NCI-H1048 (cell line): ENCODE results near the gene GPR27.

Source experiments
- DNase-seq: peaks from one replicate; lab custom pipeline; 2025; lab: John Stamatoyannopoulos, UW

The GPR27 gene

DNA sequence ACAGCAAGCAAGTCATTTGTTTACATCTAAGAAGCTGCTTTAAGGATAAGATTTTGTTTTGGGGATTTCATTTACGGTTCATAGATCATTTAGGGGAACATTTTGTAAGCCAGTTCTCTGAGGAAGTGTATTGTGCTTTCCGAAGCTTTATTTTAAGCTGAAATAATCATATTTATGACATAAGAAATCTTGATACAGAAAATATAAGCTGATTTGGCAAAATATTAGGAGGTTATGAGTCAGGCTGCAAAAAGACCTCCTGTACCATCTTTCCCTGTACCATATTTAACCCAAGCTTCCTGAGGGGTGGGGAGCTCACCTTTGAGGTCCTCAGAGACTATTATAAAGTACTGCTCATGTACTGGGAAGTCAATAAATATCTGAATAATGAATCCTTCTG, 20.3 kb upstream of the GPR27 start:
- no peak for DNase-seq

DNA sequence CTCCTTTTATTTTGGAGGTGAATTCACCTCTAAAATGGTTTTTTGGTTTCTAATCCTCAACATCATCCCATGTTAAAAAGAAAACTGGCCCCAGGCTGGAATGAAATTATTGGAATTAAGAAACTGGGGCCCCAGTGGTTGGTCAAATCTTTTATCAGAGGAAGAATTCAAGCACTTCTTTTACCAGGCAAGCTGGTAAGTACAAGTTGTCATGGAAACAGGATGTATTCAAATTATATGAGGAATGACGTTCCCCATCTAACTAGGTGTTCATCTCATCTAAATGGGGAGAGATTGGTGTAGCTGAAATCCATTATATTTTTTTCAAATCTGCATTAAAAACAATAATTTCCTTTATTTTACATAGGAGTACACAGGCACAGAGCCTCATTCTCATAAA, 18.8 kb upstream of the GPR27 start:
- no peak for DNase-seq

DNA sequence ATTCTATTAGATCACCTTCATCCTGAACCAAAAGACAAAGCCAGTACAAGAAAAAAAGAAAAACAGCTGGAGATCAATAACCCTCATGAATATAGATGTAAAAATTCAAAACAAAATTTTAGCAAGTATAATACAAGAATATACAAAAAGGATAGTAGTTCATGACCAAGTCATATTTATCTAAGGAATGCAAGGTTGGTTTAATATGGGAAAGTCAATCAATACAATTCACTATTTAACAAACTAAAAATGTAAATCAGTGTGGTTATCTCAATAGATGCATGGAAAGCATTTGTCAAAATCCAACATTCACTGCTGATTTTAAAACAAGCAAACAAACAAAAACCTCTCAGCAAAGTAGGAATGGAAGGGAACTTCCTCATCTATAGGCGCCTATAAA, 11.0 kb upstream of the GPR27 start:
- no peak for DNase-seq

DNA sequence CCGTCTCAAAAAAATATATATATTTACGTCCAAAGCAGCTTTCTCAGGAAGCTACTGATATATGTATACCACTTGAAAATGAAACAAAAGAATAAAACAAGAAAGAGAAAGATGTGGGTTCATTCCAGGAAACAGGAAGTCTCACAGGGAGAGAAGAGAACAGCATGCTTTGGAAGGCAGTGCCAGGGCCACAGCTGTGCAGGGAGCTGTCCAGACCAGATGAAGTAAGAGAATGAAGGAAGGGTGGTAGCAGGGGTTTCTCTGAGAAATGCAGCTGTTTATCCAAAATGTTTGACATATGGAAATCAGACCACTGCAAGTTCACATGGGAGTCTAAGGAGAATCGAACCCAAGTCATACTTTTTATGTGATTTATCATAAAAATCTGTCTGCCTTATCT, 8.9 kb upstream of the GPR27 start:
- DNase-seq = no peak

DNA sequence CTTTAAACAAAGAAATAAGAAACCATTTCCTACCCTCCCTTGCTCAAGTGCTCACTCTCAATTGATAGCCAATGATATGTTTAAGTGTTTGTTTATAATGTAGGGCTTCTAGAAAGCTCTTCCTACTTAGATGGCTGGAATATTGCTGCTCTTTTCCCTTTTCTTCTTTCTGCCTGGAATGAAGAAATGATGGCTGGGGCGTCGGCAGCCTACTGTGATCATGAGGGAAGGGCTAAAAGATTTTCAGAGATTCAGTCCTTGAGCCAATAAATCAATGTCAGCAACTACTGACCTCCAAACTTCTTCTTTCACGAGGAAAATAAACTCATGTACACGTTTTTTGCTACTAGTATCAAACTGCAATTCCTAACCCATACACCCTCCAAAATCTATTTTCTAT, 2.1 kb upstream of the GPR27 start:
- no peak for DNase-seq

DNA sequence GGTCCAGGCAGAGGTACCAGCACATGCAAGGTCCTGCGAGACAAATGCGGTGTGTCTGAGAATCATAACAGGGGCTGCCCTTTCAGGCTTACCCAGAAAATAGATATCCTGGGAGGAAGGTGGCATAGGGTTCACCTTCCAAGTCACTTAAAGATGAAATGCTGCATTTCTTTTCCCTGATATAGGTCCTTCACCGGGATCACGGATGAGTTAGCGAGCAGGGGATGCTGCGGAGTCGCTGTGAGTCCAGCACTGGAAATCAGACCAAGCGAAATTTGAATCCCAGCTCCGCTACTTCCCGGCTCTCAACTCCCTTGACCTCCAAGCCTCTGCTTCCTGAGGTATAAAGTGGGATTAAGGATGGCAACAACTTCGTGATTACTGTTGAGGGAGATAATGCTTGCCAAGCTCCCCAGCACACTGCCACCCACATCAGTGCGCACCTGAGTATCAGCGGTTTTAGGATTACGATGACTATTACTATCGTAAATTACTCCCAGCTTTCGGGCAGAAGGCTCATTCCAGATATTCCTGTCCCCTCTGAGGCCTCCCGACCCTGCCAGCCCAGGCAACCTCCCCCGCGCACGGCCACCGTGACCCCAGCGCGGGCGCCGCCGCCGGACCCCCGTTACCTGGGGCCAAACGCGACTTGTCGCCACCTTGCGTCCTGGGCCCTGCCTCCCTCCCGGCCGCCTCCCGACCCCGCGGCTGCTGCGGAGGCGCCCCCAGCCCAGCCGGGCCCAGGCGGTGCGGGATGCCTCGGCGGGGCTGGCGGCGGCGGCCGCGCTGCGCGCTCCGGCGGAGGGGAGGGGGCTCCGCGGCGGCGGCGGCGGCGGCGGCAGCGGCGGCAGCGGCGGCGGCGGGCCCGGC, 589 bp upstream of the GPR27 start:
- DNase-seq = no peak

DNA sequence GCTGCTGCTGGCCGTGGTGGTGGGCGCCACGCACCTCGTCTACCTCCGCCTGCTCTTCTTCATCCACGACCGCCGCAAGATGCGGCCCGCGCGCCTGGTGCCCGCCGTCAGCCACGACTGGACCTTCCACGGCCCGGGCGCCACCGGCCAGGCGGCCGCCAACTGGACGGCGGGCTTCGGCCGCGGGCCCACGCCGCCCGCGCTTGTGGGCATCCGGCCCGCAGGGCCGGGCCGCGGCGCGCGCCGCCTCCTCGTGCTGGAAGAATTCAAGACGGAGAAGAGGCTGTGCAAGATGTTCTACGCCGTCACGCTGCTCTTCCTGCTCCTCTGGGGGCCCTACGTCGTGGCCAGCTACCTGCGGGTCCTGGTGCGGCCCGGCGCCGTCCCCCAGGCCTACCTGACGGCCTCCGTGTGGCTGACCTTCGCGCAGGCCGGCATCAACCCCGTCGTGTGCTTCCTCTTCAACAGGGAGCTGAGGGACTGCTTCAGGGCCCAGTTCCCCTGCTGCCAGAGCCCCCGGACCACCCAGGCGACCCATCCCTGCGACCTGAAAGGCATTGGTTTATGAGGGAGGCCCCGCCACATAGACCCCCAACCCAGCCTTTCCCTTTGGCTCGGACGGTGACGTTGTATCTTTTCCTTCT, 1.1 kb downstream of the GPR27 start:
- no peak for DNase-seq

DNA sequence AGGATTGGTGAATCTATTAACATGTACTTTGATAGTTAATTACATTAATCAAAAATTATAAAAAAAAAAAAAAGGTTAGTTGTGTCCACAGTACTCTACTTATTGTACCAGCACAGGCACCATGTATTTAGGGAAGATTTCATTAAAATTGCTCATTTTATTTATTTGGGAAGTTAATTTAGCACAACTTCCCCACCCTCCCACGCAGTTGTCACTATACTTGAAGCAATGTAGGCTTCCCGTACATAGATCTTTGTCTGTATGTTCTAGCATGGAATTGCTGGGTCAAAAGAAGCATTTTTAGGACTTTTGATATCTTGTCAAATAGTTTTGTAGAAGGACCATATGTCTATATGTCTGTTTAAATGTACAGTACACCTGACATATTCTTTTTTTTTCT, 4.4 kb downstream of the GPR27 start:
- DNase-seq = no peak

DNA sequence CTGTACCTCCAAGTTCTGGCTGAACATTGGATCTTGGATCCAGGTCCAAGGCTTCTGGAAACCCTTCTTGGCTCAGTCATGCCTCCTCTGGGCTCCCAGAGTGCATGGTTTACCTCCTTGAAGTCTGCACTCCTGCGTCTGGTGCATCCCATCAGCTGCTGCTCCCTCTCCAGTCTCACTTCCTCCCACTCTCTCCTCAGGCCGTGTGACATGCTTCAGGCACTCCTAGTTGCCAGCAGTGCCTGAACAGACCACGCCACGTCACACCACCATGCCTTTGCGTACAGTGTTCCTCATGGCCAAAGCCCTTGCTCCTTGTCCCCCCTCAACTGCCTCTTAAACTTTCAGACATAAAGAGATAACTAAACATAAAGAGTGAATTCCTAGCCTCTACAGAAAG, 5.7 kb downstream of the GPR27 start:
- DNase-seq = no peak

DNA sequence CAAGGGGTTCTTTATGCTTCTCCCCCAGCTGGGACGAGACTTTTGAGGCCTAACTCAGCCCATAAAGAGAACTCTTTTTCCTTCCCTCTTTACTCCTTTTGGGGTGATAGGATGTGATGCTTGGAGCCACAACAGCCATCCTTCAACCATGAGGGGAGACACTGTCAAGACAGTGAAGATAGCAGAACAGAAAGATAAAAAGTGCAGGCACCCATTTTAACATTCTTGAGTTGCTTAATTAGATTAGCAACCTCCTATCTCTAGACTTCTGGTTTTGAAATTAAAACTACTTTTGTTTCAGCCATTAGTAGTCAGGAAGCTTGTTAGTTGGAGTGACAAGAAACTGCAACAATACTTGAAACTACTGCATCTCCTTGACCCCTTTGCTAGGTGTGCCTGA, 6.5 kb downstream of the GPR27 start:
- DNase-seq = no peak

DNA sequence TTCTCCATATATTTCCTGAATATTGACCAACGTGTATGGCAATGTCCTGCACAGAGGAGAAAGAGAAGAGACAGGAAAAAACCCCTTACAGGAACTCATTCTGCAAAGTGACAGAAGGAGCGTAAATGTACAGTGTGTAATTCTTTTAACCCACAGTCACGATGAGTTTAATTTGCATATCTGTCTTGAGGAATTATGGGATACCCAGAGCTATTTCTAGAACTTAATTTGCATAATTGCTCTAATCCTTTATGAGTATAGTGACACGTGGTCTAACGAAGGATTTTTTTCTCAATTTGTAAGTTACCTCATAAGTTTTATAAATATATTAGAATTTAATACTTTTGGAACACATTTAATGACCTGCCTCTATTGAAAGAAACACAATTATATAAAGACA, 9.8 kb downstream of the GPR27 start:
- DNase-seq = peak; percentile 85

DNA sequence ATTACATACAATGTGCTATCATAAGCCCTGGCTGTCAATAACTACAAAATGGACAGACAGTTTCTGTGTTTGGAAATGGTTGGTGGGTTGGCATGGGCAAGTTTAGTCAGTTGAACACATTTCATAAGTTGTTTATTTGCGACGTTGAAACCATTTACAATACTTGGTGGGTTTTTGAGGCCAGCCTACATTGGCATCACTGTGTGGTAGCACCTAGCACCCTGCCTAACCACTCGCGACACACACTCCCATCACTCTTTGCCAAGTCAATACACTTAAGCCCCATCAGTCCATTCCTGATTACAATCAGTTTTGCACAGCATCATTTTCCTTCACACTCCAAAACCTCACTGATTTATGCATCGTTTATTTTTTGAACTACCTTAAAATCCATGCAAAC, 17.5 kb downstream of the GPR27 start:
- no peak for DNase-seq

DNA sequence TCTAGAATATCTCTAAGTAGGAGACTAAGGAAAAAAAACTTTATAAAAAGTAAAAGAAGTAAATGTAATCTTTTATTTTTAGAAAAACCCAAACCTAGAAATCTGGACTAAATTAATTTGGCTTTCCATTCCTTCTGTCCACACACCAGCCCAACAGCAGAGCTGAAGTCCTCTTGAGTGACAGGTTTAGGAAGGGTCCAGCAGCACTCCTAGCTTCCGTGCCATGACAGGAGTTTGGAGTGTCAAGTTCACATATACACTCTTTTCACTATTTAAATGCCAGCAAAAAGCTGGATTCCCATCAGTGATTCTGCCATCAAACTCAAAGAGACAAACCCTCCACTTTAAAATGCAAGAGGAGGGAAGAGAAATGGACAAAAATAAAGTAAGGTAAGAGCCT, 18.2 kb downstream of the GPR27 start:
- no peak for DNase-seq

DNA sequence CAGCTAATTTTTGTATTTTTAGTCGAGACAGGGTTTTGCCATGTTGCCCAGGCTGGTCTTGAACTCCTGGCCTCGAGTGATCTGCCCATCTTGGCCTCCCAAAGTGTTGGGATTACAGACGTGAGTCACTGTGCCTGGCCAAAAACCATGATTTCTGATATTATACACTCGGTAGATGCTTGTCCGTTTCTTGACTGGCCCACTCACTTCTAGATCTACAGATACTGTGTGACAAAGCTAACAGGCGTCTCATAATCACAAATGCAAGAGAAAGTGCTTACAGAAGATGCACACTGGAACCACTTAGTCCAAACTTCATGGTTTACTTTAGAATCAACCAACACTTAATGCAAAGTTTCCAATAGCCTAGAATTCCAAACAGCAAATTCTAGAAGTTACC, 22.9 kb downstream of the GPR27 start:
- DNase-seq = no peak

DNA sequence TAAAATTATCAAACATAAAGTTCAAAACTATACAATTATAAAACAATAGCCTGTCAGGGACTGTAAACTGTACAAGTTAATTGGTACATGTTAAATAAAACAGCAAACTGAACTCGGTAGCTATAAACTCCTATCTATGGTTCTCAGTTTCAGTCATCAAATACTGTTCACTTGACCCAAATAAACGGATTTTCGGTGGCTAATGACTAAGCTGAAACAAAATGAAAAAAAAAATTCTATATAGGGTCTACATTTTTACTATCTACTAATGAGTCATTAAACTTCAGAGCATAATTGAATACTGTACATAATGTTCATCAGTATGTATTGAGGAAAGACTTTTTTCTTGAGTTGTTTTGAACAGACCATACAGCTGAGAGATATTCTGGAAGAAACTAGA, 24.7 kb downstream of the GPR27 start:
- DNase-seq = no peak

DNA sequence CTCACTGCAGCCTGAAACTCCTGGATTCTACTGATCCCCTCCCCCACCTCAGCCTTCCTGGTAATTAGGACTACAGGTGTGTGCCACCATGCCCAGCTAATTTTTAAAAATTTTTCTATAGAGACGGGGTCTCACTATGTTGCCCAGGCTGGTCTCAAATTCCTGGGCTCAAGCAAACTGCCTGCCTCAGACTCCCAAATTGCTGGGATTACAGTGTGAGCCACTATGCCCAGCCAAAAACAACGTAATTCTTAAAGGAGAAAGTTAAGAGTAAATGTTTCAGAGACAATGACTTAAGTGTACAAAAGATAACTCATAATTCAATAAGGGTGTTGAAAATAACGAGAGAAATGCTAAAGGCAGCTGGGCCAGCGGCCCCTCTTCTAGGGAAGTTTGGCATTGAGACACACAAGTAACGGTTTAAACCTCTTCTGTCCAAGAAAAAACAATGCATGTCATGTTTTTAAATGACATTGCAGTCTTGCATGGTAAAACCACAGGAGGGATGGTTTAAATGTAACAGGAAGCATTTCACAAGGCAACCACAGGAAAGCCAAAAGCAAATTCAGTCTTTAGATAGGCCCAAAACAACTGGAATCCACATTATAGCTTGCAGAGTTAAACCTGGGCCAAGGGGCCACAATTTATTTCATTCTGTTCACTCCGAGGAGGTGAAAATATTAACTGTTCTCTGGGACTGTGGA, 26.2 kb downstream of the GPR27 start:
- no peak for DNase-seq

DNA sequence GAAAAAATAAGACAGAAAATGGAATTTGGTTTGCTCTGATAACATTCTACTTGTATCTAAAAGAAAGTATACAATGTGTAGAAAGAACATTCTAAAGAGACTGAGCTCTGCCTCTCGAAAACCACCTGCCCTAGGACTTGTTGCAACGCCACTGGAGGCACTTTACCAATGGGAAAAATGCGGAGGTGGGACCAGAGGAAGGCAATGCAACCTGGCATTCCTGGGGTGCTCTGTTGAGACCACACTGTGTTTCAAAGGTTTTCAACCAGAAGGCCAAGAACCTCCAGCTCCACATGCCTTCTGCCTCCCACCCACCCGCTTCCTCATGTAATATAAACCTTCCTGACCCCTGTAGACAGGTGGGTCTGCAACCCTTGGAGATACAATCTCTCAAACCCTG, 26.8 kb downstream of the GPR27 start:
- DNase-seq = no peak

DNA sequence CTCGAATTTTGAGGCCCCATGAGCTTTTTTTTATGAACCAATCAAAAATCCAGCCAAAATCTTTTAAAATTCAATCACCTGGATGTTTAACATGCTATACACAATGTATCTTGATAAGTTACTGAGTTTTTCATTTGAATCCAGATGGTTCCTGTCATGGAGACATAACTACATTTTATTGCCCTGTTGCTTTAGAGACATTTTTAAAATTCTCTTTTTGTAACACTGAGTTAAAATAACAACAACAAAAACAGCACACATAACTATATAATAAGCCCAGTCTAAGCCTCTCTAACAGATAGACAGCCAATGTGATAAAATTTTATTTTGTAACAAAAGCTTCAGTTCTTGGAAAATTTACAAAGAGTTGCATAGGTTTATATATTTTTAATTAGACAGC, 29.5 kb downstream of the GPR27 start:
- no peak for DNase-seq

DNA sequence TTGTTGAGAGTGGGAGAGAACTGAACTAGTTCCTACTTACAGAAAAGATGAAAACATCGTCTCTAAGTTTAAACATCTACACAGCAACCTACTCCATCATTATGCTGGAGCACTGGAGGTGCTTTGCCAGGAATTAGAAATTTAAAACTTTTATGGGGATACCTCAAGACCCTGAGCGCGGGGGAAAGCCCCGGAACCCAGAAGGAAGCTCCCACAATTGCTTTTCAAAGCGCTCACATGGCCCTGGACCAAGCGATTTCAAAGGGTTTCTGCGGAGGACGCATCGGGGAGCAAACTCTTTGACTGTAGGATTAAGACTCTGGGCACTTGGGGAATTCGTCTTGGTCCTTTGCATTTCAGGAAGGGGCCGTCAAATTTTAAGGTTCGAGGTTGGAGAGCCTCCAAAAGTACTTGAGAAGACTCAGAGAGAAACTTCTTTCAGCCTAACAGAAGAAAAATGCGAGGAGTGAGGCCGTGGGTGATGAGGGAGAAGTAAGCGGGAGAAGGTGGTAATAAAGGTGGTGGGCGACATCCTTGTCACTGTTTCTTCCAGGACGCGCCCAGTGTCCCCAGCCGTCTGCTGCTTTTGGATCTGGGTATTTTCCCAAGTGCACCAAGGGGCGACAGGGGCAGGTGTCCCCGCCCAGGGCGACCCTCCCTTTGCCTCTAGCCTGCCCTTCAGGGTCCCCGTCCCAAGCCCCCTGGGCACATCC, 30.7 kb downstream of the GPR27 start:
- no peak for DNase-seq

DNA sequence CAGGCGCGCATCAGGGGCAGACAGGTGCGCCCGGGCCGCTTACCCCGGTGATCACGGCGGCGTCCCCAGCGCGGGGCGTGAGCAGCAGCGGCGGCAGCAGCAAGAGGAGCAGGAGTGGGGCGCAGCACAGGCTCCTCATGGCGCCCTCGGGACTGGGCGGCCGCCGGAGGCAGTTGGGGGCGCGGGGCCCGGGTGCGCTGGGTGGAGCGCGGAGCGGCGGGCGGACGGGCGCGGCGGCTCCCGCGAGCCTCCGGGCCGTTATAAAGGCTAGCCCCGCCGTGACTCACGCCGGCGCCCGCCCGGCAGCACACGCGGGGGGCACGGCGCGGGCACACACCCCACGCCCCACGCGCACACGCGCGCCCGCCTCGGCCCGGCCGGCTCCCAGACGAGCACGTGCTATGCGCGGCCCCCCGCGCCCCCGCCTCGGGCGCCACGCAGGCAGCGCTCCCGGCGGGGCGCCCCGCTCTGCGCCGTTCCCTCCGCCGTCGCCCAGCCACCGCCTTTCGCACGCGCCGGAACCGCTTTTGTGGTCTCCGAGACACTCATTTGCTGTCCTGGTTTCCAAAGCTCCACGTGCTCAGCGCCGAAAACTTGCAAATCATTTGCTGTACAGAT, 31.4 kb downstream of the GPR27 start, which contains the start of gene PROK2:
PROK2 (minus strand) TSS at position 235 of the 618 bp plus-strand sequence; CDS start at position 139, 96 bp downstream.
- no peak for DNase-seq

DNA sequence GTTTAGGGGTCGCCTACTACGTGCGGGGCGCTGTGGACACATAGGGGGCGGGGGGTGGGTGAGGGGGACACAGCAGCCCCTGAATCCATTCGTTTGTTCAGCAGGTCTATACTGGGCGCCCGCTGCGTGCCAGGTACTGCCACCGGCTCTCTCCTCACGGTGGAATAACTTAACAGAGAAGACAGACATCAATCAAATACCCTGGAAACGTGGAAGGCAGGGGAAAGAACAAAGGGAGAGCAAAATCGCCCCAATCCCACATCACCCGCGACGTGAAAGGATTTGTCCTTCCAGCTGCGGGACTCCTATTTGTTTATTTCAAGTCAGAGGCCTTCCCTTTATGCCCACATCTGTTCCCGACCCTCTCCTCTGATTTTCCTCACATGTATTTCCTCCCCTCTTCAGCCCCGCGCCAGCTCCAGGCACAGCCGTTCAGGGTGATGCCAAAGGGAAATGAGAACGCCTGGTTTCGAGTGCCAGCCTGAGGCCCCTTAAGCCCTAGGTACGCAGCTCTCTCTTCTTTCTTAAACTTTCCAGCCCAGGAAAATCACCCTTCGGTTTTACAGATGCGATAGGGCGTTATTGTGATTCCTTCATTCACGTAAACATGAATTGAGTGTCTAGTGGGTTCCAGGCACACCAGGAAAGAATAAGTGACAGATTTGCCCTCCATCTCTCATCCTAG, 32.0 kb downstream of the GPR27 start:
- DNase-seq = no peak

DNA sequence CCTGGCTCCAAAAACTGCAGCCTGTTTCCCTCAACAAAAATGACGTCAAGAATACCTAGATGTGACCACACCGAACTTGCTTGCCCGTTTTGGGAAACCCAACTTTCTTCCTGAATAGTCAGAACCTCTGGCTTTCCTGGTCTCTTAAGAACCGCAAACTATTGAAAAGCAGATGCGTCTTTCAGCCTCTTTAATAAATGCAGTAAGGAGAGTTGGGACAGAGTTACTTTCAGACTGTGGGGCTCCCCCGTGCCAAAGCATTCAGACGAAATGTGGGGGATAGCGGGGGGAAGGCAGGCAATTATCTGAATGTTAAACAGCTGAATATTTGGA, 32.5 kb downstream of the GPR27 start:
- no peak for DNase-seq
